Measurements from ENCODE around the gene BLMH. TPM values are rescaled to one million over a fixed set of nuclear protein-coding genes. Genes with fewer than 3 reads are reported as not detected.

Gene BLMH
- polyA plus RNA-seq, 1 experiment = 10.7 TPM

DNA sequence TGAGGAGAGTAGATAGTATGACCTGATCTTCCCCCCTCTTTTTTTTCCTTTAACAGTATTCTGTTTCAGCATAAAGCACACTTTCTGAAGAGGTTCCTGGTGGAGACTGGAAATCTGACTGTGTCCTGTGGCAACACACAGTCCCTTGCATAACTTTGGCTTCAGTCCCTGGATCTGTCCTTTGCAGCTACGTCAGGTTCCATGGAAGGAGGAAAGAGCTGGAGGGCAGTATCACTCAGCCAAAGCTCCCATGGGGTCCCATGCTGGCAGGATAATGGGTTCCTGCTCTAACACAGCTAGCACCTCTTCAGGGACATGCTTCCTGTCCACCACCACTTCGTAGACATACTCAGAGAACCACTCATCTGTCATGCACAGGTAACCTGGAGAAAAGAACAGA is 43.0 kb downstream of the BLMH start:
- Histone ChIP-seq H3K27me3 (ENCODE audit: control insufficient read depth, insufficient read depth, low read length) (no peaks in the 10 kb centered on the region), H3K4me3 (ENCODE audit: low read depth, low read length) (no peak overlapping the region), H3K36me3 (ENCODE audit: control insufficient read depth, insufficient read depth, low read length) (peaks cover 8% of the 10 kb centered on the region)
- CTCF ChIA-PET = no interaction called here
- TF ChIP-seq, protein P1, sequence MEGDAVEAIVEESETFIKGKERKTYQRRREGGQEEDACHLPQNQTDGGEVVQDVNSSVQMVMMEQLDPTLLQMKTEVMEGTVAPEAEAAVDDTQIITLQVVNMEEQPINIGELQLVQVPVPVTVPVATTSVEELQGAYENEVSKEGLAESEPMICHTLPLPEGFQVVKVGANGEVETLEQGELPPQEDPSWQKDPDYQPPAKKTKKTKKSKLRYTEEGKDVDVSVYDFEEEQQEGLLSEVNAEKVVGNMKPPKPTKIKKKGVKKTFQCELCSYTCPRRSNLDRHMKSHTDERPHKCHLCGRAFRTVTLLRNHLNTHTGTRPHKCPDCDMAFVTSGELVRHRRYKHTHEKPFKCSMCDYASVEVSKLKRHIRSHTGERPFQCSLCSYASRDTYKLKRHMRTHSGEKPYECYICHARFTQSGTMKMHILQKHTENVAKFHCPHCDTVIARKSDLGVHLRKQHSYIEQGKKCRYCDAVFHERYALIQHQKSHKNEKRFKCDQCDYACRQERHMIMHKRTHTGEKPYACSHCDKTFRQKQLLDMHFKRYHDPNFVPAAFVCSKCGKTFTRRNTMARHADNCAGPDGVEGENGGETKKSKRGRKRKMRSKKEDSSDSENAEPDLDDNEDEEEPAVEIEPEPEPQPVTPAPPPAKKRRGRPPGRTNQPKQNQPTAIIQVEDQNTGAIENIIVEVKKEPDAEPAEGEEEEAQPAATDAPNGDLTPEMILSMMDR (IDR thresholded peaks at IDR 0.05; ENCODE audit: insufficient read depth, low read depth, low read length) = no peak
- no peak for DNase-seq (ENCODE audit: low read depth)
- POLR2A ChIA-PET = no interaction called here

DNA sequence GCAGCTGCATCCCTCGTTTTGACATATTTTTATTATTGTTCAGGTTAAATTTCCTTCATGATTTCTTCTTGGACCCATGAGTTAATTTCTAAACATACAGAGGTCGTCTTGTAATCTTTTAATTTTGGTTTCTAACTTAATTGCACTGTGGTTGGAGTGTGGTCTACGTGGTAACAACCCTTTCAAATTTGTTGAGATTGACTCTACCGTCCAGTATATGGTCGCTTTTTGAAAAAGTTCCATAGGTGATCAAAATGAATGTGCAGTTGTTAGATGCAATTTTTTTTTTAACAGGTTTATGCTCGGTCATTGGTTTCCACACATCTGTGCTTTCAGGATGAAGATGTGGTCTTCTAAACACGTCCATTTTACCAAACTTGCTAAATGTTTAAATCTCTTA is 45.3 kb downstream of the BLMH start:
- Histone ChIP-seq H3K4me3 (ENCODE audit: low read depth, low read length) (no peak overlapping the region), H3K36me3 (ENCODE audit: control insufficient read depth, insufficient read depth, low read length) (peaks cover 6% of the 10 kb centered on the region), H3K27me3 (ENCODE audit: control insufficient read depth, insufficient read depth, low read length) (no peaks in the 10 kb centered on the region)
- DNase-seq (ENCODE audit: low read depth) = no peak
- POLR2A ChIA-PET = no interaction called here
- TF ChIP-seq, protein P1 (IDR thresholded peaks at IDR 0.05; ENCODE audit: insufficient read depth, low read depth, low read length) = no peak
- CTCF ChIA-PET = interaction anchor here (0.8 kb wide), 1 partner anchor 11 kb away, joined by 3 read pairs; no protein-coding TSS in a partner anchor

DNA sequence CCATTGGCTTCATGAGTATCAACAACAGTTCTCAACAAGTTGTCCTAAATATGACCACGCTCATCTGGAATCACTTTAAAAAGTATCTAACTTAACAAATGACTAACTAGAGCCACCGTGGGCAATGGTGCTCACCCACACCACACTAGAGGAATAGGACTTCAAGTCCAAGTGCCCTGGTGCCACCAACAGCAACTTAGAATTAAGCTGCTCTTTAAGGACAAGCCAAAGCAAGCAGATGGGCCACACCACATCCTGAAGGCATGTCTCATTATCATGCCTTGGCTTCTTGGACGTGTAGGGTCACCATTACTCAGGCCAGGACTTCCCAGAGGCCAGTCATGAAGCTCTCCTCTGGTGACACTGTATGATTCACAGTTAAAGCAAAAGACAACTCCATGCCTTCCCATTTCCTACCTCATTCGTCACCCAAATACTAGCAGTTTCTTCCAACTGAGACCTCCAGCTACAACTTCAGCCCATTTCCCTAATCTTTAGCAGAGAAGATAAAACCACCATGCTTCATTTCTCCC is 46.8 kb downstream of the BLMH start:
- Histone ChIP-seq H3K4me3 (ENCODE audit: low read depth, low read length) (no peak overlapping the region), H3K36me3 (ENCODE audit: control insufficient read depth, insufficient read depth, low read length) (peaks cover 6% of the 10 kb centered on the region), H3K27me3 (ENCODE audit: control insufficient read depth, insufficient read depth, low read length) (no peaks in the 10 kb centered on the region)
- ChIA-PET POLR2A (no interaction called here), CTCF (interaction anchor here (1.0 to 1.5 kb wide), 2 partner anchors 9 kb away, joined by 3 to 4 read pairs; no protein-coding TSS in a partner anchor)
- DNase-seq (ENCODE audit: low read depth) = peak; percentile 53
- TF ChIP-seq, protein P1 (IDR thresholded peaks at IDR 0.05; ENCODE audit: insufficient read depth, low read depth, low read length) = no peak

DNA sequence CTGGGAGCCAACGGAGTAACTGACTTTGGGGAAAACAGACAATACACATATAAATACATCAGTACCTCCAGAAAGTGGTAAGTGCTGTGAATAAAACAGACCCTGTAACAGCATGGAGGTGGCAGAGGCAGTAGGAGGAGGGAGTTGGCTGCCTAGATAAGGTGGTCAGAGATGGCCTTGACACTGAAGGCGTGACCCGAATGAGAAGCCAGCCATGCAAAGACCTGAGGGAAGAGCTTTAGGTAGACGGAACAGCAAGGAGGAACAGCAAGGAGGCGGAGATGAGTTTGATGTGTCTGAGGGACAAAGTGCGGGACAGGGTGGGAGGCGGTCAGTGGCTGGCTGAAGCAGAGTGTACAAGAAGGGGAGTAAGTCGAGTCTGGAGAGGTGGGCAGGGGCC is 48.2 kb downstream of the BLMH start:
- Histone ChIP-seq H3K36me3 (ENCODE audit: control insufficient read depth, insufficient read depth, low read length) (peaks cover 2% of the 10 kb centered on the region; the same call in 1 of the 2 replicates), H3K4me3 (ENCODE audit: low read depth, low read length) (no peak overlapping the region), H3K27me3 (ENCODE audit: control insufficient read depth, insufficient read depth, low read length) (0 out of 2 replicates have a peak, but pooled peaks cover 1% of the 10 kb centered on the region)
- TF ChIP-seq, protein P1 (IDR thresholded peaks at IDR 0.05; ENCODE audit: insufficient read depth, low read depth, low read length) = no peak
- CTCF ChIA-PET = no interaction called here
- POLR2A ChIA-PET = no interaction called here
- DNase-seq (ENCODE audit: low read depth) = no peak

DNA sequence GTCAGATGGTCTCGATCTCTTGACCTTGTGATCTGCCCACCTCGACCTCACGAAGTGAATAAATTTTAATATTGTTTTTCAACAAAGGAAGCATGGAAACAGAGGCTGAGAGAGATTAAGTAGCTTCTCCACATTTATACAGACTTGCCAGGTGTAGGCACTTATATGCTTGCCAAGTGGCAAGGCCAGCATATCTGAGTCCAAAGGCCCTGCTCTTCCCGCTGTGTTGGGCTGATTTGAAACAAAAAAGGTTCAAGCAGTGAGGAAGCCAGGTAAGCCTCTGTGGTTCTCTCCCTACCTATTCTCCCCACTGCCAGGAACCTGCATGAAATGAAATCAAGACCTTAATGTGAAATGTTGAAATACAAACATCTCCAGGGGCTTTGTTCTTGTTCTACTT is 48.7 kb downstream of the BLMH start:
- ChIA-PET CTCF (no interaction called here), POLR2A (no interaction called here)
- no peak for DNase-seq (ENCODE audit: low read depth)
- Histone ChIP-seq H3K27me3 (ENCODE audit: control insufficient read depth, insufficient read depth, low read length) (0 out of 2 replicates have a peak, but pooled peaks cover 1% of the 10 kb centered on the region), H3K36me3 (ENCODE audit: control insufficient read depth, insufficient read depth, low read length) (no peaks in the 10 kb centered on the region), H3K4me3 (ENCODE audit: low read depth, low read length) (no peak overlapping the region)
- TF ChIP-seq, protein P1 (IDR thresholded peaks at IDR 0.05; ENCODE audit: insufficient read depth, low read depth, low read length) = no peak
